HepG2 (cell line): ENCODE measurements around the gene NEU1. TPM values are rescaled to one million over a fixed set of nuclear protein-coding genes. Genes with fewer than 3 reads are reported as not detected.

Source experiments
- CBX2 ChIP-seq, 2 experiments: fragments of 200-600 bp in 1 of 2; sonication (generic); formaldehyde crosslinking in 1 of 2; IDR thresholded peaks; 2 replicates each; pipeline versions ENCODE4 v1.7.0 to v1.8.1; 2018 to 2022; ENCODE audit warnings: low read depth in 2 of 2, low read length in 1 of 2, mild to moderate bottlenecking in 1 of 2, missing genetic modification reagents in 1 of 2
- GABPA ChIP-seq, 2 experiments: IDR thresholded peaks; 2 replicates each; pipeline ENCODE4 v1.6.1; 2011 to 2016; ENCODE audit warnings: low read depth in 2 of 2, low read length in 1 of 2, missing biosample characterization in 1 of 2, missing genetic modification characterization in 1 of 2
- HMG20B ChIP-seq: conservative IDR thresholded peaks from 2 replicates; pipeline ENCODE4 v1.6.1; 2016; ENCODE audit warnings: missing genetic modification reagents, missing compliant biosample characterization
- LBX2 ChIP-seq: sonication (generic); formaldehyde crosslinking; IDR thresholded peaks from 2 replicates; pipeline ENCODE4 v1.5.0; 2020; ENCODE audit warnings: missing genetic modification reagents, mild to moderate bottlenecking, borderline replicate concordance
- MEF2D ChIP-seq: sonication (generic); formaldehyde crosslinking; IDR thresholded peaks from 2 replicates; pipeline ENCODE4 v1.5.1; 2020; ENCODE audit warnings: mild to moderate bottlenecking, missing genetic modification reagents
- NCOR1 ChIP-seq: fragments of 200-600 bp; sonication (generic); IDR thresholded peaks from 2 replicates; pipeline ENCODE4 v1.7.0; 2017; ENCODE audit warnings: antibody characterized with exemption, low read length, borderline replicate concordance
- TEAD3 ChIP-seq: optimal IDR thresholded peaks from 2 replicates; pipeline ENCODE3; 2016; ENCODE audit warnings: borderline replicate concordance
- ZBTB21 ChIP-seq: sonication (generic); formaldehyde crosslinking; IDR thresholded peaks from 2 replicates; pipeline ENCODE4 v1.4.0; 2020; ENCODE audit warnings: missing genetic modification reagents
- ZFY ChIP-seq: sonication (generic); formaldehyde crosslinking; IDR thresholded peaks from 2 replicates; pipeline ENCODE4 v1.4.0; 2020; ENCODE audit warnings: missing genetic modification reagents
- ZNF446 ChIP-seq: sonication (generic); formaldehyde crosslinking; IDR thresholded peaks from 2 replicates; pipeline ENCODE4 v1.5.0; 2020; ENCODE audit warnings: mild to moderate bottlenecking, missing genetic modification reagents
- ZNF543 ChIP-seq: sonication (generic); formaldehyde crosslinking; IDR thresholded peaks from 2 replicates; pipeline ENCODE4 v1.4.0; 2020; ENCODE audit warnings: mild to moderate bottlenecking, missing genetic modification reagents
- ZNF672 ChIP-seq: sonication (generic); formaldehyde crosslinking; IDR thresholded peaks from 2 replicates; pipeline ENCODE4 v1.8.1; 2022; ENCODE audit warnings: missing genetic modification reagents
- ZNF746 ChIP-seq: sonication (generic); formaldehyde crosslinking; IDR thresholded peaks from 2 replicates; pipeline ENCODE4 v1.8.0; 2022; ENCODE audit warnings: mild to moderate bottlenecking, missing genetic modification reagents
- ZSCAN12 ChIP-seq: sonication (generic); formaldehyde crosslinking; IDR thresholded peaks from 2 replicates; pipeline ENCODE4 v1.9.0; 2021; ENCODE audit warnings: mild to moderate bottlenecking, missing genetic modification reagents
- polyA plus RNA-seq, 8 experiments: library from polyadenylated mRNA; depleted of rRNA in 3 of 8; stranded (reverse) in 7 of 8; unstranded in 1 of 8; fragments of >200 nt; fragmentation: Illumina TruSeq in 4 of 8; extraction: Trizol in 4 of 8; gene quantifications; 2 replicates each; pipeline versions ENCODE4 v1.2.1 to v1.2.3, GENCODE V29; 2011 to 2016; ENCODE audit warnings: low read depth in 4 of 8, missing spikeins in 1 of 8, mixed read lengths in 1 of 8; ENCODE audit not compliant: insufficient read depth in 1 of 8
- total RNA-seq, 5 experiments: library from RNA; depleted of rRNA; stranded (reverse); fragments of >200 nt; fragmentation: Illumina TruSeq; extraction: Trizol; gene quantifications; 2 replicates each; pipeline ENCODE4 v1.2.3, GENCODE V29; 2016; ENCODE audit warnings: low read depth in 1 of 5
- TF ChIP-seq, protein P1 (sequence below), 2 experiments: fragments of 450-650 bp in 1 of 2; sonication (generic) in 1 of 2; formaldehyde crosslinking in 1 of 2; IDR thresholded peaks; 2 replicates each; pipeline versions ENCODE4 v1.6.1 to v1.8.0; 2016 to 2022; ENCODE audit warnings: antibody characterized with exemption in 1 of 2, mild to moderate bottlenecking in 1 of 2, missing genetic modification reagents in 1 of 2
- TF ChIP-seq, protein P2 (sequence below): fragments of 450-650 bp; IDR thresholded peaks from 2 replicates; pipeline ENCODE4 v1.6.1; 2017; ENCODE audit warnings: mild to moderate bottlenecking

The NEU1 gene
- total and polyA plus RNA-seq, 2 of the 13 experiments (the other 11 are each of a cell fraction or from before 2014, with no cell fraction given), result 215 to 297 TPM

DNA sequence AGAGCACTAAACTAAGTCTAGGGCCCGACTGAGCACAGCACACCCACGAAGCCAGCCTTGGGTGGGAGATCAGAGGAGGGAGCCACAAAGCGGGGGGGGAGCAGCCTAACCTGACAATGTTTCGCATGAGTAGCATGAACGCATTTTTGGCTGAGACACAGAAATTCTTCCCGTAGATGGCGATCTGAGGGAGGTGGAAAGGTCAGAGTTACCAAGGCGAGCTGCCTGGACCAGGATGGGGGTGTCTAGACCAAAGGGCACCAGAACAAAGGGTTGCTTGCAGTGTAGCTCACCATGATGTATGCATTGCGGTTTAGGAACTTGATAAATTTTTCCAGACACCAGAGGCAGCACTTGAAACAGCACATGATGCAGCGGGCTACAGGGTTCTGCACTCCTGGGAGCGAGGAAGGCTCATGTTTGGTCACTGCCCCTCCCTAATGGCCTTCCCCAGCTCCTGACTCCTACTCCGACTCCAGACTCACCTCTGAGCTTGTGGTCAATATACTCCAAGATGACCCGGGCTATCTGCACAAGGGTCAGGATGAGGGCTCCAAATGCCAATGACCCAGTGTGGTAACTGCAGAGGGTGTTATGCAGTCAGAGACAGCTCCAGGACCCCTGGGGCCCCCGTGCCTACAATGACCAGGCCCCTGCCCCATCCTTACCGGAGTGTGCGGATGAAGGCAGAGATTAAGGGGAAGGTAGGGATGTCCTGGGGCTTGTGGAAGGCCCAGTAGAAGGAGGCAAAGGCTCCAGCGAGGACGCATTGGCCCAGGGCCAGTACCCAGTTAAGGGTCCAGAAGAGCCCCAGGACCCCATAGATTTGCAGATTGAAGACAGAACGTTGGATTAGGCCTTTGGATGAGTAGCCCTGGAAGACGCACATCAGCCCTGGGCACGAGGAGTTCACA lies 2.8 kb upstream of the NEU1 start (continued):
- TF ChIP-seq, protein P1, sequence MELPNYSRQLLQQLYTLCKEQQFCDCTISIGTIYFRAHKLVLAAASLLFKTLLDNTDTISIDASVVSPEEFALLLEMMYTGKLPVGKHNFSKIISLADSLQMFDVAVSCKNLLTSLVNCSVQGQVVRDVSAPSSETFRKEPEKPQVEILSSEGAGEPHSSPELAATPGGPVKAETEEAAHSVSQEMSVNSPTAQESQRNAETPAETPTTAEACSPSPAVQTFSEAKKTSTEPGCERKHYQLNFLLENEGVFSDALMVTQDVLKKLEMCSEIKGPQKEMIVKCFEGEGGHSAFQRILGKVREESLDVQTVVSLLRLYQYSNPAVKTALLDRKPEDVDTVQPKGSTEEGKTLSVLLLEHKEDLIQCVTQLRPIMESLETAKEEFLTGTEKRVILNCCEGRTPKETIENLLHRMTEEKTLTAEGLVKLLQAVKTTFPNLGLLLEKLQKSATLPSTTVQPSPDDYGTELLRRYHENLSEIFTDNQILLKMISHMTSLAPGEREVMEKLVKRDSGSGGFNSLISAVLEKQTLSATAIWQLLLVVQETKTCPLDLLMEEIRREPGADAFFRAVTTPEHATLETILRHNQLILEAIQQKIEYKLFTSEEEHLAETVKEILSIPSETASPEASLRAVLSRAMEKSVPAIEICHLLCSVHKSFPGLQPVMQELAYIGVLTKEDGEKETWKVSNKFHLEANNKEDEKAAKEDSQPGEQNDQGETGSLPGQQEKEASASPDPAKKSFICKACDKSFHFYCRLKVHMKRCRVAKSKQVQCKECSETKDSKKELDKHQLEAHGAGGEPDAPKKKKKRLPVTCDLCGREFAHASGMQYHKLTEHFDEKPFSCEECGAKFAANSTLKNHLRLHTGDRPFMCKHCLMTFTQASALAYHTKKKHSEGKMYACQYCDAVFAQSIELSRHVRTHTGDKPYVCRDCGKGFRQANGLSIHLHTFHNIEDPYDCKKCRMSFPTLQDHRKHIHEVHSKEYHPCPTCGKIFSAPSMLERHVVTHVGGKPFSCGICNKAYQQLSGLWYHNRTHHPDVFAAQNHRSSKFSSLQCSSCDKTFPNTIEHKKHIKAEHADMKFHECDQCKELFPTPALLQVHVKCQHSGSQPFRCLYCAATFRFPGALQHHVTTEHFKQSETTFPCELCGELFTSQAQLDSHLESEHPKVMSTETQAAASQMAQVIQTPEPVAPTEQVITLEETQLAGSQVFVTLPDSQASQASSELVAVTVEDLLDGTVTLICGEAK (IDR thresholded peaks at IDR 0.05), result no peak
- TF ChIP-seq, protein P1 (CRISPR knock-in tag; IDR thresholded peaks at IDR 0.05), result peak; percentile 74
- TF ChIP-seq TEAD3 (CRISPR knock-in tag) (peak; percentile 90), HMG20B (CRISPR knock-in tag) (peak; percentile 66; the same call in 1 of the 2 replicates), CBX2 (IDR thresholded peaks at IDR 0.05; ENCODE audit: low read depth, low read length) (no peak), CBX2 (CRISPR knock-in tag; IDR thresholded peaks at IDR 0.05; ENCODE audit: low read depth) (no peak), ZNF446 (CRISPR knock-in tag) (no peak), ZFY (CRISPR knock-in tag) (peak; percentile 66), GABPA (IDR thresholded peaks at IDR 0.05; ENCODE audit: low read depth, low read length) (no peak), GABPA (CRISPR knock-in tag; IDR thresholded peaks at IDR 0.05; ENCODE audit: low read depth) (no peak), ZNF543 (CRISPR knock-in tag) (no peak), ZNF746 (CRISPR knock-in tag) (peak; percentile 63; the same call in 1 of the 2 replicates), ZSCAN12 (CRISPR knock-in tag) (no peak), ZBTB21 (CRISPR knock-in tag) (peak; percentile 44; the same call in 1 of the 2 replicates), LBX2 (CRISPR knock-in tag) (no peak), ZNF672 (CRISPR knock-in tag) (no peak), MEF2D (CRISPR knock-in tag) (peak; percentile 89; the same call in 1 of the 2 replicates), NCOR1 (peak; percentile 91)
- TF ChIP-seq, protein P2, sequence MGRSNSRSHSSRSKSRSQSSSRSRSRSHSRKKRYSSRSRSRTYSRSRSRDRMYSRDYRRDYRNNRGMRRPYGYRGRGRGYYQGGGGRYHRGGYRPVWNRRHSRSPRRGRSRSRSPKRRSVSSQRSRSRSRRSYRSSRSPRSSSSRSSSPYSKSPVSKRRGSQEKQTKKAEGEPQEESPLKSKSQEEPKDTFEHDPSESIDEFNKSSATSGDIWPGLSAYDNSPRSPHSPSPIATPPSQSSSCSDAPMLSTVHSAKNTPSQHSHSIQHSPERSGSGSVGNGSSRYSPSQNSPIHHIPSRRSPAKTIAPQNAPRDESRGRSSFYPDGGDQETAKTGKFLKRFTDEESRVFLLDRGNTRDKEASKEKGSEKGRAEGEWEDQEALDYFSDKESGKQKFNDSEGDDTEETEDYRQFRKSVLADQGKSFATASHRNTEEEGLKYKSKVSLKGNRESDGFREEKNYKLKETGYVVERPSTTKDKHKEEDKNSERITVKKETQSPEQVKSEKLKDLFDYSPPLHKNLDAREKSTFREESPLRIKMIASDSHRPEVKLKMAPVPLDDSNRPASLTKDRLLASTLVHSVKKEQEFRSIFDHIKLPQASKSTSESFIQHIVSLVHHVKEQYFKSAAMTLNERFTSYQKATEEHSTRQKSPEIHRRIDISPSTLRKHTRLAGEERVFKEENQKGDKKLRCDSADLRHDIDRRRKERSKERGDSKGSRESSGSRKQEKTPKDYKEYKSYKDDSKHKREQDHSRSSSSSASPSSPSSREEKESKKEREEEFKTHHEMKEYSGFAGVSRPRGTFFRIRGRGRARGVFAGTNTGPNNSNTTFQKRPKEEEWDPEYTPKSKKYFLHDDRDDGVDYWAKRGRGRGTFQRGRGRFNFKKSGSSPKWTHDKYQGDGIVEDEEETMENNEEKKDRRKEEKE, result no peak
